Umbilical cord (tissue), 2 donors: ENCODE measurements around the gene YAF2. TPM values are rescaled to one million over a fixed set of nuclear protein-coding genes. Genes with fewer than 3 reads are reported as not detected.
"Not testable (repeated sequence)": the region's sequence is repeated elsewhere in the genome, so short reads cannot be mapped to it uniquely, and the experiment has no call there.

ENCODE experiments used
- DNase-seq: peaks from one replicate; pipeline ENCODE4 v3.0.0-alpha.2; 2015; ENCODE audit warnings: low spot score
- total RNA-seq: library from RNA; depleted of rRNA; stranded (reverse); fragments of >200 nt; gene quantifications from one replicate; pipeline ENCODE4 v1.2.3, GENCODE V29; 2014; ENCODE audit warnings: low replicate concordance; ENCODE audit not compliant: insufficient read depth

The YAF2 gene
- total RNA-seq, 1 donor from 2014 or later: 29.1 TPM

DNA sequence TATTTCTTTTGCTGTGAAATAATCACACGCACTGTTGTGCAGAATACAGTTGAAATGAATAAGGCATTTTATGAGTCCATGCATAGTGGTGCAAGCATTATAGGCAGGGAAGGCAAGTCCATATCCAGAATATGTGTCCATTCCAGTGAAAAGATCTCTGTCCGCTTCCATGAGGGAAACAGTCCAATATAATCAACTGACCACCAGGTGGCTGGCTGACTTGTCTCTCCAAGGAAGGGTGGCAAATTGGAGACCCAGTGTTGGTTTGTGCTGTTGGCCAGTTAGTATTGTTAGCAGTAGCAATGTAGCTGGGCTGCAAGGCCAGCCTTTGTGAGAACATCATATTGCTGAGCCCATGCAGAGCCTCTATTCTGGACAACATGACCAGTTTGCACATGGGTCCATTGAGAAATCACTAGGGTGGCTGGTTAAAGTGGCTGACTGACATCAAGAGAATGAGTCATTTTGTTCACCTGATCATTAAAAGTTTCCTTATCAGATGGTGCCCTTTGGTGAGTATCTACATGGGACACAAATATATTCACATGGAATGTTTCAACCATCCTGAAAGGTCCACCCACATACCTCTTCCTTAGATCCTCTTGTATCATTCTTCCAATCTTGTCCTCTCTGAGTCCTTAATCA is 17.3 kb upstream of the YAF2 start:
- DNase-seq: no peak

DNA sequence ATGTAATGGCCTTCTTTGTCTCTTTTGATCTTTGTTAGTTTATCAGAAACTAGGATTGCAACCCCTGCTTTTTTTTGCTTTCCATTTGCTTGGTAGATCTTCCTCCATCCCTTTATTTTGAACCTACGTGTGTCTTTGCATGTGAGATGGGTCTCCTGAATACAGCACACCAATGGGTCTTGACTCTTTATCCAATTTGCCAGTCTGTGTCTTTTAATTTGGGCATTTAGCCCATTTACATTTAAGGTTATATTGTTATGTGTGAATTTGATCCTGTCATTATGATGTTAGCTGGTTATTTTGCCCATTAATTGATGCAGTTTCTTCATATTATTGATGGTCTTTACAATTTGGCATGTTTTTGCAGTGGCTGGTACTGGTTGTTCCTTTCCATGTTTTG is 14.6 kb upstream of the YAF2 start:
- DNase-seq: not testable (repeated sequence)

DNA sequence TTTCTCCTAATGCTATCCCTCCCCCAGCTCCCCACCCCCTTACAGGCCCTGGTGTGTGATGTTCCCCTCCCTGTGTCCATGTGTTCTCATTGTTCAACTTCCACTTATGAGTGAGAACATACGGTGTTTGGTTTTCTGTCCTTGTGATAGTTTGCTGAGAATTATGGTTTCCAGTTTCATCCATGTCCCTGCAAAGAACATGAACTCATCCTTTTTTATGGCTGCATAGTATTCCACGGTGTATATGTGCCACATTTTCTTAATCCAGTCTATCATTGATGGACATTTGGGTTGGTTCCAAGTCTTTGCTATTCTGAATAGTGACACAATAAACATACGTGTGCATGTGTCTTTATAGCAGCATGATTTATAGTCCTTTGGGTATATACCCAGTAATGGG is 11.0 kb upstream of the YAF2 start:
- not testable (repeated sequence) for DNase-seq

DNA sequence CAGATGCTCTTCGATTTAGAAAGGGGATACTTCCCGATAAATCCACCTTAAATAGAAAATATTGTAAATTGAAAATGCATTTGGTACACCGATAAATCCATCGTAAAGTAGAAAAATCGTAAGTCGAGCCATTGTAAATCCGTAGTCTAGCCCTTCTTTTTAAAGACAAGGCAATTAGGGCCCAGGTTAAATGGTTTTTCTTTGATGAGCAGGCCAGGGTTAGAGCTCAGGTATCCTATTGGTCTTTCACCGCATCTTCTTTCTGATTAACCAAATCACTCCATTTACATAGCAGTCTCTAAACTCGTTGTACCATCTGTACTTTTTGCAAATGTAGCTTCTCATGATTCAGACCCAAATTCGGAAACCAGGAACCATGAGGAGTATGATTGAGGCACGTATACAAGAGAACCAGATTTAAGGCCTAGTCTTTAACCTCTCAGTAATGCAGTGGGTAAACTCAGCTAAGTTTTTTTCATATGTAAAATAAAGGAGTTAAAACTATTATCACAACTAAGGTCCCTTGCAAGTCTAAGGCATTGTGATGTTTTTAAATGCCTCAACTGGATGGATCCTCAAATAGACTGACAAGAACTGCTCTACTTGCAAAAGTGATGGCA is 2.2 kb upstream of the YAF2 start:
- no peak for DNase-seq

DNA sequence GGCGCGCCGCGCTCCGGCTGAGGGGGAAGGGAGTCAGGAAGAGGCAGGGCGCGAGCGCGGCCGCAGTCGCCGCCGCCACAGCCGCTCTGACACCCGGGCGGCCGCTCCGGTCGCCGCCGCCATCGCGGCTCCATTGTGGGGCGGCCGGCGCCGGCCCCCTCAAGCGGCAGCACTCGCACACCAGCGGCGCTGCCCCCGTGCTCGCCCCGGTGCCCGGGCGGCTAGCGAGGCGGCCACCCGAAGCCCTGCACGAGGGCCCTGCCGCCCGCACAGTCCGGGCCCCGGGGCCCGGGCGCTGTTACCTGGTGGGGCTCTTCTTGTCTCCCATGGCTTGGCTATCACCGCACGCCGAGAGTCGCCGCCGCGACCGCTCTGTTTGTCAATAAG is 202 bp downstream of the YAF2 start:
- no peak for DNase-seq

DNA sequence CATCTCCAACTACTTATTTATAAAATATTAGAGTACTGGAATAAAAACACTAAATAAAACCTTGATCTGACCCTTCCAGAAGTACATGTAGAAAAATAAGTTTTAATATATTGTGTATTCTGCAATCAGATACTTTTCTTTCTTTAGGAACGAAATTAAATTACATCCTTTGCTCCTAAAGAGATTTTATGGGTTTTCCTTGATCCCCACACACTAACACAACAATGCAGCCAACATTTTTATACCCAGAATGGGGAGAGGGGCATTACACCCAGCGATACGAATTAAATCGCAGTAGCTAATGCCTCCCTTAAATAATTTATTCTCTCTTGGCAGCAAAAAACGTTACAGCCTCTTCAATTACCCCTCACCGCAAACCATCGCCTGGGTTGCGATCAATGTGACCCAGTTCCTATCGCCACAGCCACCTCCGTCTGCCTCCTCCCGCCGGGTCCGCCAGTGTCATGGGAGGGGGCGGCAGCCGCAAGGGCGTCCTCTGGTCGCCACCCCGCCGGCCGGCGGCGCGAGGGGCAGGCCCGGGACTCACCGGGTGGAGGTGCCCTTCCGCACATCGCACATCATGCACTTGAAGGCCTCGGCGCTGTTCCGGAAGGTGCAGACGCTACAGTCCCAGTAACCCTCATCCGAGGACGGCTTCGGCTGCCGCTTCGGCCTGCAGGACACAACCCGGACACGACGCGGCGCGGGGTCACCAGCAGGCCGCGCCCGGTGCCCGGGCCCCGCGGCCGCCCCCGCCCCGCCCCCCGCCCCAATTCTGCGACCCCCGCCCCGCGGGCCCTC is 796 bp downstream of the YAF2 start:
- DNase-seq: peak; percentile 75

DNA sequence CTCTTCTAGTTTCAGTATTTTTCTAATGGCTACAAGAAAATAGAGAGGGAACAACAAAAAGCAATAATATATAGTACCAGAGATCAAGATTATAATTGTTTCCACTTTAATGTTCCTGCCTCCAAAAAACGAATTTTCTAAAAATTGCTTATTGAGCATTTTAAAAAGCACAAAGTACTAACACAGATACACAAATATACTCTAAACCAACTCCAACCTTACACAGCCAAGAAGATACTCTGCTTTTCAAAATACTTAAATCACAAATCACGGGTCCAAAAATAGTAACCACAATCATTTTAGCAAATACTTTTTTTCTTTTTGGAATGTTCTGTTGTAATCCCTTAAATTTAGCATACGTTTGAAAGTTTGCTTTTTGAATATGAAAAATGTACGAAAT is 2.0 kb downstream of the YAF2 start:
- DNase-seq: peak; percentile 20

DNA sequence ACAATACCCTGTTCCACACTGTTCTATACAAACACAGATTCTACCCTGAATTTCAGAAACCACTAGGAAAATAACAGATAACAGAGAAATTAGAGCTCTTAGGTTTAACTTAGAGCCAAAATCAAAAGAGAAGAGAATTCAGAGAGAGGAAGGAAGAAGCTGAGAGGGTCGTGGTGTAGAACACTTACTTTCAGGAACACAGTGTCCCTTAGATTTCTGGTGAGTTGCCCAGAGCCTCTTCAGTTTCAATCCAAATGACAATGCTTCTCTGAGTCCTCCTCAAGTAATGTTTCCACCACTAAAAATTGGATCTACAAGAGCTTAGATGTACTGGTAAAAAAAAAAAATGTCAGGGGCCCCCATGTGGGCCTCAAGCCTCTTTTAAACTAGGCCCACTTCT is 2.6 kb downstream of the YAF2 start:
- no peak for DNase-seq

DNA sequence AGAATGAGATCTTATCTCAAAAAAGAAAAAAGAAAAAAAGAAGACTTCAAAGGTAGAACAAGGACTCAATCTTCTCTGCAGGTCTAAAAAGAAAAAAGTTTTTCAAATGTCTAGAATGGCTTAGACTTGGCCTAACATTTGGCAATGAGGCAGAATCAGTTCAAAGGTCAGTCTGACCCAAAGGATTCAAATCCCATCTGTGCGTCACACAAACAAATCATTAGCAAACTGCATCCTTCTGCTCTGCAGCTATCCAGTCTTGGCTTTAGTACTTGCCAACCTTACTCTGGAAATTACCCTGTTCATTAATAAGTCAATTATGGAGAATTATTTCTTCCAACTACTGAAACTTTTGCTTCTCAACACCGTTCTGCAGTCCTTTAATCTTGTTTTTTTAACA is 3.1 kb downstream of the YAF2 start:
- DNase-seq: no peak

DNA sequence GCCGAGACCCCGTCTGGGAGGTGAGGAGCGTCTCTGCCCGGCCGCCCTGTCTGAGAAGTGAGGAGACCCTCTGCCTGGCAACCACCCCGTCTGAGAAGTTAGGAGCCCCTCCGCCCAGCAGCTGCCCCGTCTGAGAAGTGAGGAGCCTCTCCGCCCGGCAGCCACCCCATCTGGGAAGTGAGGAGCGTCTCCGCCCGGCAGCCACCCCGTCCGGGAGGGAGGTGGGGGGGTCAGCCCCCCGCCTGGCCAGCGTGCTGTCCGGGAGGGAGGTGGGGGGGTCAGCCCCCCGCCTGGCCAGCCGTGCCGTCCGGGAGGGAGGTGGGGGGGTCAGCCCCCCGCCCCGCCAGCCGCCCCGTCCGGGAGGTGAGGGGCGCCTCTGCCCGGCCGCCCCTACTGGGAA is 10.5 kb downstream of the YAF2 start:
- not testable (repeated sequence) for DNase-seq

DNA sequence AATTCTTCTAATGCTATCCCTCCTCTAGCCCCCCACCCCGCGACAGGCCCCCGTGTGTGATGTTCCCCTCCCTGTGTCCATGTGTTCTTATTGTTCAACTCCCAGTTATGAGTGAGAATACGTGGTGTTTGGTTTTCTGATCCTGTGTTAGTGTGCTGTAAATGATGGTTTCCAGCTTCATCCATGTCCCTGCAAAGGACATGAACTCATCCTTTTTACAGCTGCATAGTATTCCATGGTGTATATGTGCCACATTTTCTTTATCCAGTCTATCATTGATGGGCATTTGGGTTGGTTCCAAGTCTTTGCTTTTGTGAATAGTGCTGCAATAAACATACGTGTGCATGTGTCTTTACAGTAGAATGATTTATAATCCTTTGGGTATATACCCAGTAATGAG is 13.5 kb downstream of the YAF2 start:
- not testable (repeated sequence) for DNase-seq

DNA sequence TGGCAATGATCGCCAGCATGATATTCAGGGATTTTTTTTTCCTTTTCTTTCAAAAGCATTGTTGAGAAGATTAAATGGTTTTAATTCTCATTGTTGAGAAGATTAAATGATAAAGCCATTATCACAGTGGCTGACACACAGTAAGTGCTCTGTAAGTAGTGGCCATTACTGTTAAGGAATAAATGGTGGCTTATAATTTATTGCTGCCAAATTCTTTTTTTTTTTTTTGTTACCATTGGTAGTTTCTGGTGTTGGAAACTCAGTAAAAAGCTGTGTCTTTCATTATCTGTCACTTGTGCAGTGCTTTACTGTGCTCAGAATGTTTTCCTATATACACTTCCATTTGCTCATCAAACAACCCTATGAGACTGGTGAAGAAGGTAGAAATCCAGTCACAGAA is 15.3 kb downstream of the YAF2 start:
- no peak for DNase-seq

DNA sequence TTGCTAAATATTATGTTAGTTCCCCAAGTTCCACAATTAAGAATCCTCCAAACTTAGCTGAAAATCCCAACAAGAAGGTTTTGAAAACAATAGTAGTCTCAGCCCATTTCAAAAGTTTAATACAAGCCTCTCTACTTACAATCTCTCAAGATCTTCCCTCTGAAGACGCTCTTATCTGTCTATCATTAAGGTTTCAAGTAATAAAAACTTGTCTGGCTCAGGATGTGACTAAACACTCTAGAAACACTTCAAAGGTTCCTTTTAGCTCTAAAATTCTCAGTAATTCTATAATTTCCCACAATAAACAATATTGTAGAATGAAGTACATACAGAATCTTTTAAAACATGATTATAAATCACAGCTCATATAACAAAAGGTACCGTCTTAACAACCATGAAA is 16.3 kb downstream of the YAF2 start:
- DNase-seq: no peak

DNA sequence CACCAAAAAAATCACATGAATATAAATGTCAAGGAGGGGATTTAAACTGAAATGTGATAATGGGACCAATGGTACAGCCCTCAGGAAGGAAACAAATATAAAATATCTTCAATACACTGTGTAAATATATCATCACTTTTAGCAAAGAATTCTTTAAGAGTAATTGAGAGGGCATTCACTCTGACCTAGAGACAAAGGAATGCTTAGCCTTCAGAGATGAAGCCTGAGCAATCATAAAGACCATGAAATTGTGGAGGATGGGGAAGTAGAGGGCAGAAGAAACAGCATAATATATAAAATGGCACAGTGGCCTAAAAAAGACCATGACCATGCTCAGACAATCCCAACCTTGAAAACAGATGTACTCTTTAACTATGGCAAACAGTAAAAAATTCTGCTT is 20.4 kb downstream of the YAF2 start:
- peak; percentile 7 for DNase-seq

DNA sequence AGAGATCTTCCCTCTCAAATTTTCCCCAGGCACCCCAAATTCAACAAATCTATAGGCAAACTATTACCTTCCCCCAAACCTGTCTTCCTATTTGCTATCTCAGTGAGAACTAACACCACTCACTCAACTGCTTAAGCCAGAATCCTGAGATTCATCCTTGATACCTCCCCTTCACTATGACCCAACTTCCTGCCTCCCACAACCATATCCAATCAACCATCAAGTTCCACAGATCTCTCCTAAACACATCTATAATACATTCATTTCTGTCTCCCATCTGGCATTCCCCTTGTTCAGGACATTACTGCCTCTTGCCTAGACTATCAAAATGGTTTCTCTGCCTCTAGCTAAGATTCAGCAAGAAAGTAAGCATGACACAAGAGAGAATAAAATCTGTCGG is 21.3 kb downstream of the YAF2 start:
- DNase-seq: no peak

DNA sequence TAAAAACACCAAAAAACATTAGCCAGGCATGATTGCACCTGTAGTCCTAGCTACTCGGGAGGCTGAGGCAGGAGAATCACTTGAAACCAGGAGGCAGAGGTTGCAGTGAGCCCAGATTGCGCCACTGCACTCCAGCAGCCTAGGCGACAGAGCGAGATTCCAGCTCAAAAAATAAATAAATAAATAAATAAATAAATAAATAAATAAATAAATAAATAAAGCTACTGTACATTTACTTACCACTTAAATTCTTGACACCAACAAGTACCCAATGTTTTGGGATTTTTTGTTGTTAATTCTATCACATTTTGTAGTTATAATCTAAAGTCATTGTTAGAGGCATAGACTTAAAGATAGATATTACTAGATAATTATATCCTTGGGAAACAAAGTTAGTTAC is 22.3 kb downstream of the YAF2 start:
- DNase-seq: not testable (repeated sequence)

DNA sequence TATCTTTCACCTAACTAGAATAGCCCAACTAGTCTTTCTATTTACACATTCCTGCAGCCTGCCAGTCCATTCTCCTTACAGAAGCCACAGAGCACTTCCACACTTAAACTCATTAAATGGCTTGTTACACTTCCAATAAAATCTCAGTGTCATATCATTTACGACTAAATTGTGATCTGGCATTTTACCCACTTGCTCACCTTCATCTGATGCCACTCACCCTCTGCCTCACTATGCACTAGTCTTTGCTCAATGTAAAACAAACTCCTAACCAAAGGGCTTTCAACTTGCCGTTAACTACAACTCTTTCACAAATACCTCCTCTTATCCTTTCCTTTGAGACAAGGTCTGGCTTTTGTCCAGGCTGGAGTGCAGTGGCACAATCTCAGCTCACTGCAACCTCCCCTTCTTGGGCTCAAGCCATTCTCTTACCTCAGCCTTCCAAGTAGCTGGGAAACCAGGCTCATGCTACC is 24.1 kb downstream of the YAF2 start:
- peak; percentile 77 for DNase-seq

DNA sequence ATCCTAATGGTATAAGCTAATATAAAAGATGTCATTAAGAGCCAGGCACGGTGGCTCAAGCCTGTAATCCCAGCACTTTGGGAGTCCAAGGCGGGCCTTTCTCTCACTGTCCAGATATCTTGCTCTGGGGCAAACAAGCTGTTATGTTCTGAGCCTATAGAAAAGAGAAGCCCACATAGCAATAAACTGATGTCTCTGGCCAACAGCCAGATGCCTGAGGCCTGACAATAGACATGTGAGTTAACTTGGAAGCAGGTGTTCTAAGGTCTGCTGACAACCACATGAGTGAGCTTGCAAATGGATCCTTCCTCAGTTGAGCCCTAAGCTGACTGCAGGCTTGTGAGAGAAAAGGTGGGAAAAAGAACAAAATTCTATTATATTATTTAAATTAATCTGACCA is 25.0 kb downstream of the YAF2 start:
- peak; percentile 17 for DNase-seq

DNA sequence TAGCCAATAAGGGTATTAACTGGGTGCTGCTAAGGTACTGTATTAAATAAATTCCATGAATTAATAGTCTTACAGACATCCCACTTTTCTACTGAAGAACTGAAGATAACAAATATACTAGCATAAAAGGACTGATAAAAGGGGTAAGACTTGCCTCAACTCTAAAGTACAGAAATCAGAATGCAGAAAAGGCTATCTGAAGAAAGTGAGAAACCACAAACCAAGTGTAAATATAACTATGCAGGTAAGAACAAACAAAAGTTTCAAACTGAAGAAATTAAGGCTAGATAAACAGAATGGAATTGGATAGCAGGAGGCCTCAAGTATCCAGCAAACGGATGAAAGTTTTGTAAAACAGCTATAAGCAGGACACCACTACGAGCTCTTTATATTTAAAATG is 29.5 kb downstream of the YAF2 start:
- DNase-seq: no peak

DNA sequence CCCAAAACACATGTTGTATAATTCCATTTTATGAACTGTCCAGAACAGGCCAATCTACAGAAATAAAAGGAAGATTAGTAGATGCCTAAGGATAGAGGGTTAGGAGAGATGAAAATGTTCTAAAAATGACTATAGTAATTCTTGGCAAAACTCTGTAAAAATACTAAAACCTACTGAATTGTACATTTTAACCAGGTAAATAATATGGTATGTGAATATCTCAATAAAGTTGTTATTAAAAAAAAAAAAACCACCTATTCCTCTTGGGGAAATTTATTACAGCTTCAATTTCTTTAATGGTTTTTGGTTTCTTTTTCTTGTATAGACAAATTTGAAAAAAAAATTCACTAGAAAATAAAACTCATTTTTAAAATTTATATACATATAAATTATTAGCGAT is 33.2 kb downstream of the YAF2 start:
- DNase-seq: no peak

DNA sequence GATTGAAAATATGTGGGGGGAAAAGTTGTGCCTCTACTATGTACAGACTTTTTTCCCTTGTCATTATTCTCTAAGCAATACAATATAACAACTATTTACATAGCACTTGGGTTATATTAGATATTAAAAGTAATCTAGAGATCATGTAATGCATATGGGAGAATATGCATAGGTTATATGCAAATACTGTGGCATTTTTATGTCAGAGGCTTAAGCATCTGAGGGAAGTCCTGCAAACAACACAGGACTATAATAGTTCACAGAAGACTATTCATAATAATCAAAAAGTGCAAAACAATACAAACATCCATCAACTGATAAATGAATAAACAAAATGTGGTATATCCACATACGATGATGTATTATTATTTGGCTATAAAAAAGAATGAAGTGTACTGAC is 33.7 kb downstream of the YAF2 start:
- DNase-seq: no peak

DNA sequence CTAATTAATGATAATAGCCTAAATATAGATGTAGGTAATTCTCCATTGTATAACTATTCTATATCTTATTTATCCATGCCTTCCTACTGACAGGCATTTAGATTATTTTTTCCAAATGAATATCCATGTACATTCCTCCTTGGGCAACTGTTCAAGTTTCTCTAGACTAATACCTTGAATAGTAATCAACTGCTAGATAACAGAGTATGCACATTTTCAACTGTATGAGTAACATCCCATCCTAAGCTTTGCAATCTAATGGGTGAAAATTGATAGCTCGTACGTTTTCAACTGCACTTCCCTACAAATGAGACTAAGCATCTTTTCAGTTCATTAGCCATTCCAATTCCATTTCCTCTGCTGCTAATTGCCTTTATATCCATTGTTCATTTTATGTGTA is 37.0 kb downstream of the YAF2 start:
- no peak for DNase-seq

DNA sequence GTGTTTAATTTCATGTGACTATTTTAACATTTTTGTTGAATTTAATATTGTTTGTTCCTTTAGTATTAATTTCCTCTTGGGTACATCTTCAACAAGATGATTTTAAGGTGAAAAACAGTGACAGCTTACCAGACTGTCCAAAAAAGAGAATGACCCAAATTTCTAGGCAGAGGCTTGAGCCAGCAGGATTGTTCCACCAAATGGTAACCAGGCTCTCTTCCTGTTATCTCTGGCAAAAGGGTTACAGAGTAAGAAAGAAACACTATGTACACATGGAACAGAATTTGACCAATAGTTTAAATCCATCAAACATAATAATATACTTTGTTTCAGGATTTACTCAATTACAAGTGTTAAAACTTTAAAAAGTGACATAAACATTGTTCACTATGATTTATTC is 39.0 kb downstream of the YAF2 start:
- DNase-seq: no peak
